ENCODE data around the gene TTC5. TPM values are rescaled to one million over a fixed set of nuclear protein-coding genes. Genes with fewer than 3 reads are reported as not detected.
A peak's percentile ranks its signal among the peaks of the same experiment; 100 is the strongest.

Gene TTC5
- total RNA-seq, 1 donor from 2014 or later, result 26.3 TPM

- no peak overlapping the region for H3K4me3 Mint-ChIP-seq
- H3K9me3 Mint-ChIP-seq, result no peaks in the 10 kb centered on the region
- H3K27me3 Mint-ChIP-seq, result no peaks in the 10 kb centered on the region
- peaks cover 12% of the 10 kb centered on the region for H3K36me3 Mint-ChIP-seq
- peak overlapping the region; percentile 44 for H3K27ac Mint-ChIP-seq
- no peak for DNase-seq (ENCODE audit: extremely low spot score, unreplicated experiment)
- peaks cover 25% of the 10 kb centered on the region for H3K4me1 Mint-ChIP-seq (ENCODE audit: unreplicated experiment)
- TF ChIP-seq, protein P1, sequence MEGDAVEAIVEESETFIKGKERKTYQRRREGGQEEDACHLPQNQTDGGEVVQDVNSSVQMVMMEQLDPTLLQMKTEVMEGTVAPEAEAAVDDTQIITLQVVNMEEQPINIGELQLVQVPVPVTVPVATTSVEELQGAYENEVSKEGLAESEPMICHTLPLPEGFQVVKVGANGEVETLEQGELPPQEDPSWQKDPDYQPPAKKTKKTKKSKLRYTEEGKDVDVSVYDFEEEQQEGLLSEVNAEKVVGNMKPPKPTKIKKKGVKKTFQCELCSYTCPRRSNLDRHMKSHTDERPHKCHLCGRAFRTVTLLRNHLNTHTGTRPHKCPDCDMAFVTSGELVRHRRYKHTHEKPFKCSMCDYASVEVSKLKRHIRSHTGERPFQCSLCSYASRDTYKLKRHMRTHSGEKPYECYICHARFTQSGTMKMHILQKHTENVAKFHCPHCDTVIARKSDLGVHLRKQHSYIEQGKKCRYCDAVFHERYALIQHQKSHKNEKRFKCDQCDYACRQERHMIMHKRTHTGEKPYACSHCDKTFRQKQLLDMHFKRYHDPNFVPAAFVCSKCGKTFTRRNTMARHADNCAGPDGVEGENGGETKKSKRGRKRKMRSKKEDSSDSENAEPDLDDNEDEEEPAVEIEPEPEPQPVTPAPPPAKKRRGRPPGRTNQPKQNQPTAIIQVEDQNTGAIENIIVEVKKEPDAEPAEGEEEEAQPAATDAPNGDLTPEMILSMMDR (conservative IDR thresholded peaks at IDR 0.05), result no peak
Observed at GRCh38 chr14:20328705-20329104, 23.0 kb upstream of the TTC5 start.

- peak overlapping the region; percentile 81 for H3K27ac Mint-ChIP-seq
- no peak for DNase-seq (ENCODE audit: extremely low spot score, unreplicated experiment)
- TF ChIP-seq, protein P1 (conservative IDR thresholded peaks at IDR 0.05), result peak; percentile 89
Observed at GRCh38 chr14:20327005-20327869, 21.5 kb upstream of the TTC5 start.

DNA sequence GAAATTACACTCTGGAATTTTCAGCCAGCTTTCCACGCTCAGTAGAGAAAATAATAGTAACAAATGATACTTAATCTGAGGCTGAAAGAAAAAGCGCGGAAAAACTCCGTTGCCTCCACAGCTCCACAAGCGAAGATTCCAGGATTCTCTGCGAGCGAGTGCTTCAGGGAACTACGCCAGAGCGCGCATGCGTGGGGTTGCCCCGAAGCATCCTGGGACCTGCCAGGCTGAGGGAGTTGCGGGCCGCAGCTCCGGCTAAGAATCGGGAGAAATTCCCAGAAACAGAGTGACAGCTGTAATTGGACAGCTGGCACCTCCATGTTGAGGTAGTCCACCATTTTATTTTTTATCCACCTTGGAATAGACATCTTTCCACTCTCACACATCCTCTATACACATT is 12.0 kb upstream of the TTC5 start:
- no peak for DNase-seq (ENCODE audit: extremely low spot score, unreplicated experiment)
- no peaks in the 10 kb centered on the region for H3K4me1 Mint-ChIP-seq (ENCODE audit: unreplicated experiment)
- H3K4me3 Mint-ChIP-seq, result no peak overlapping the region
- no peaks in the 10 kb centered on the region for H3K27me3 Mint-ChIP-seq
- TF ChIP-seq, protein P1 (conservative IDR thresholded peaks at IDR 0.05), result no peak
- H3K27ac Mint-ChIP-seq, result no peak overlapping the region
- peaks cover 30% of the 10 kb centered on the region for H3K36me3 Mint-ChIP-seq
- no peaks in the 10 kb centered on the region for H3K9me3 Mint-ChIP-seq

More at GRCh38 chr14:20327005-20327869, 21.5 kb upstream of the TTC5 start:
- H3K4me1 Mint-ChIP-seq (ENCODE audit: unreplicated experiment), result peaks cover 22% of the 10 kb centered on the region
- no peaks in the 10 kb centered on the region for H3K27me3 Mint-ChIP-seq
- H3K4me3 Mint-ChIP-seq, result peak overlapping the region; percentile 53
- H3K36me3 Mint-ChIP-seq, result peaks cover 18% of the 10 kb centered on the region
- no peaks in the 10 kb centered on the region for H3K9me3 Mint-ChIP-seq

GRCh38 chr14:20314026-20314425 is 8.3 kb upstream of the TTC5 start:
- no peak for DNase-seq (ENCODE audit: extremely low spot score, unreplicated experiment)
- TF ChIP-seq, protein P1 (conservative IDR thresholded peaks at IDR 0.05), result no peak
- Mint-ChIP-seq H3K9me3 (no peaks in the 10 kb centered on the region), H3K36me3 (peaks cover 30% of the 10 kb centered on the region), H3K4me3 (no peak overlapping the region), H3K27me3 (no peaks in the 10 kb centered on the region), H3K27ac (no peak overlapping the region), H3K4me1 (ENCODE audit: unreplicated experiment) (no peaks in the 10 kb centered on the region)

GRCh38 chr14:20306079-20306423 is 300 bp upstream of the TTC5 start:
- Mint-ChIP-seq H3K4me3 (peak overlapping the region; percentile 96), H3K27ac (peak overlapping the region; percentile 90), H3K27me3 (no peaks in the 10 kb centered on the region), H3K36me3 (peaks cover 8% of the 10 kb centered on the region), H3K4me1 (ENCODE audit: unreplicated experiment) (peaks cover 14% of the 10 kb centered on the region), H3K9me3 (no peaks in the 10 kb centered on the region)
- TF ChIP-seq, protein P1 (conservative IDR thresholded peaks at IDR 0.05), result no peak
- DNase-seq (ENCODE audit: extremely low spot score, unreplicated experiment), result no peak
